LNCaP clone FGC (cell line): Measurements from ENCODE around the gene PVALEF.
"Not testable (repeated sequence)": the region's sequence is repeated elsewhere in the genome, so short reads cannot be mapped to it uniquely, and the experiment has no call there.

Experiments
- DNase-seq: peaks from one replicate; pipeline ENCODE4 v3.0.0-alpha.2; 2011; ENCODE audit warnings: low read depth
- H3K4me3 ChIP-seq: 2 replicates; pipeline ENCODE4 v1.5.1; 2011; ENCODE audit warnings: mild to moderate bottlenecking, low read depth, low read length, control low read depth
- CTCF ChIP-seq: IDR thresholded peaks from 2 replicates; pipeline ENCODE4 v1.5.1; 2012; ENCODE audit warnings: mild to moderate bottlenecking; ENCODE audit not compliant: control insufficient read depth, insufficient read depth; ENCODE audit errors: extremely low read depth

Gene PVALEF

DNA sequence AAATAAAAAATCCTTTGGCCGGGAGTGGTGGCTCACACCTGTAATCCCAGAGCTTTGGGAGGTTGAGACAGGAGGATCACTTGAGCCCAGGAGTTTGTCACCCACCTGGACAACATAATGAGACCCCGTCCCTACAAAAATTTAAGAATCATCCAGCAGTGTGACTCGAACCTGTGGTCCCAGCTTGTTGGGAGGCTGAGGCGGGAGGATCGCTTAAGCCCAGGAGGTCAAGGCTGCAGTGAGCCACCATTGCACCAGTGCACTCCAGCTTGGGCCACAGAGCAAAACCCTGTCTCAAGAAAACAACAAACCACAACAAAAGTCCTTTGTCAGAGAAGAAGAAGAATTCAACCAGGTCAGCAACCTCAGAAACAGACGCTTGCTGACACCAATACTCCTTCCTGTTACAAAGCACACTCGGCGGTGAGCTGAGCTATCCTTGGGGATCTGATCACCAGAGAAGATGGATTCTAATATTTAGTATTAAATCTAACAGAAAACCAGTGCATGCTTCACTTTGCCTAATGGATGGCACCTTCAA, 12.9 kb upstream of the PVALEF start:
- no peak overlapping the region for H3K4me3 ChIP-seq
- DNase-seq: no peak
- TF ChIP-seq CTCF: no peak

DNA sequence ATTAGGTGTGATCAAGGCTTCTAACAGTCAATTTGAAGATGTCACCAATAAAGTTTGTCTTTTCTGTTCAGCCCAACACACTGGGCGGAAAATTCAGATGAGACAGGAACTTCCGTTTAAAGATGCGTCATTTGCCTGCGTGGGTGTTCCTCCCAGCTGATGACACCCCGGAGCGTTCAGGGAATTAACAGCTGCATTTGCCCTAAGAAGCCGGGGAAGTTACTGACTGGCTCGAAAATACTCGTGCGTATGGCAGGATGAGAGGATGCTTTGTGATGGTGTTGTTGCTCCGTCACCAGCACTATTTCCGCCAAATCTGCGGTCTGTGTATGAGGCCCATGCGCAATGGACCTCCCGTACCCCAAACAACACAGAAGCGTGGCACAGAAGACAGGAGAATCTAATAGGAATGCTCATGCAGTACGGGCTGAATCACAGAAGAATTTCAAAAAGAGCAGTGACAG, 11.9 kb upstream of the PVALEF start:
- TF ChIP-seq CTCF: no peak
- DNase-seq: no peak
- no peak overlapping the region for H3K4me3 ChIP-seq

- DNase-seq, H3K4me3 ChIP-seq: not testable (repeated sequence)
Observed at GRCh38 chr17:81154016-81154415, 11.3 kb upstream of the PVALEF start.

DNA sequence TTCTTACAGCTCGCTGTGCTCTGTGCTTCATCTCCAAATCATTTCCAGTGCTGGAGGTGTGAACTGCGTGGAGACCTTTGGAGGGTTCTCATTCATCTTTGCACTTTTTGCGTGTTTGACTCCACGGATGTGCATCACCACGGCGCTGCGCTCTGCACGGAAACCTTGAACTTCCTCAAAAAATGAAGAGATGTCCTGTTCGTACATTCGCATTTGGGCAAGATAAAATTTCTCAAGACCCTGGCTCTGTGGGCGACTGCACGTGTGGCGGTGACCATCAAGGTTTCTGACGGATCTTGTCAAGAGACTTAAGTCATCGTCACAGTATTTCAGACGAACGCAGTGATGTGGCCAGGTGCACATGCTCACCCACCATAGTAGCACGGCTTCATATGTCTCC, 10.3 kb upstream of the PVALEF start:
- TF ChIP-seq CTCF: no peak
- no peak for DNase-seq

GRCh38 chr17:81156866-81157805, 8.2 kb upstream of the PVALEF start:
- no peak for DNase-seq
- TF ChIP-seq CTCF: no peak
- H3K4me3 ChIP-seq: no peak overlapping the region

More for the DNA sequence above, 10.3 kb upstream of the PVALEF start:
- H3K4me3 ChIP-seq: no peak overlapping the region

- no peak for TF ChIP-seq CTCF
- no peak for DNase-seq
- H3K4me3 ChIP-seq: no peak overlapping the region
Observed at GRCh38 chr17:81157848-81158687, 7.2 kb upstream of the PVALEF start.
